GM21825 (cell line): ENCODE results near the gene GSDME.

Experiments used
- ATAC-seq: cut with Tn5 transposase; IDR thresholded peaks from one replicate; pipeline ENCODE4 v1.9.1; 2021; ENCODE audit warnings: mild to moderate bottlenecking, moderate library complexity; ENCODE audit not compliant: unreplicated experiment

Gene GSDME

DNA sequence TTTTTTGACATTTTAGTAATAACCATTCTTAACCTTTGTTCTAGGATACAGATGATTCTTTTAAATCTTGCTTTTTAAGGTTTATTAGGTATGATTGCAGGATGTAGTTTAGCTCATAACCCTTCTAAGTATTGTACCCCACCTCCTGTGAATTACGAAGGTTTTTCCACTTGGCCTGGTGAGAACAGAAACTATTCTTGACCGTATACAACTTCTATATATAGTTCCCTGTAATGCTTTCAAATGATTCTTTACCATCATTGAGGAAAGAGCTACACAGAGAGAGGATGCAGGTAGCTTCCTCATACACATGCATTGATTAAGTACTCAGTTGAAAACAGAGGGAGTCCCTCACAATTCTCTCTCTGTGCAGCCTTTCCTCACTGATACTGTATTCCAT is 97.8 kb downstream of the GSDME start:
- peak; percentile 84 for ATAC-seq

- no peak for ATAC-seq
Observed at GRCh38 chr7:24657980-24658379, 99.3 kb downstream of the GSDME start.

DNA sequence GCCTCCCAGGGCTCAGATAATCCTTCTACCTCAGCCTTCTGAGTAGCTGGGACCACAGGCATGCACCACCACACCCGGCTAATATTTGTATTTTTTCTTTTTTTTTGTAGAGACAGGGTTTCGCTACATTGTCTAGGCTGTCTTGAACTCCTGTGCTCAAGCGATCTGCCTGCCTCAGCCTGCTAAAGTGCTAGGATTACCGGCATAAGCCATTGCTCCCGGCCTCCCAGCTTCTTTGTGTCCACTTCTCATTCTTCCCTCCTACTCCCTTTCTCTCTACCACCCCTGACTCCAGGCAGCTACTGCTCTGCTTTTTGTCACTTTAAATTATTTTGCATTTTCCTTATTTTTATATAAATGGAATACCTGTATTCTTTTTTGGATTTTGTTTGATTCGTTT is 100.7 kb downstream of the GSDME start:
- no peak for ATAC-seq

- no peak for ATAC-seq
Observed at GRCh38 chr7:24654305-24654704, 103.0 kb downstream of the GSDME start.

DNA sequence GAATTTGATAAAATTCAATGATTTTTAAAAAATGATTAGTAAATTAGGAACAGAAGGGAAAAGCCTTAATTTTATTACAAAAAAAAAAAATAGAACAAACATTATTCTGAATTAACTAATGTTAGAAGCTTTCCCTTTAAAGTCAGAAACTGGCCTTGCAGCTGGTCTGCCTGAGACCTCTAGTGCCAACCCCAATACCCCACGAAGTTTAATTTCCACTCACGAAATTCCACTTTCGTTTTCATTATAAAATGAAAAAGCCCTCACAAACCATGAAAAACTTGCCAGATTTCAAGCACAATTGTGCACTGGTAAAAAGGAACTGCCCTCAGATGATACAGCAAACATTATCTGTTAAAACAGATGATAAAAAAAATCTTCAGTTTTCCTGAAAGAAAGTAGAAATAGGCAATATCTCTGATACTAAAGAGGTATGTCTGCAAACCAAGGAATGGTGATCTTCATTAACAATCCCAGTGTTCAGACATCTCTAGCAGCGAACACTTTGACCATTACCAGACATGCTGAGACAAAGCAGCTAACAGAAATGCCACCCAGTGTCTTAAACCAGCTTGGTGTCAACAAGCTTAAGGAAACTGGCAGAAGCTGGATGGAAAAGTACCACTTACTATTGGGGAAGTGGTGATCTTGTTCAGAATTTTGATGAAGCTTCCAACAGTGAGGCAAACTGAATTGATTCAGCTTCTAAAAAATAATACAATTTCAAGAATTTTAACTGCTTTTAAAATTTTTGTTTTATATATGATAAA is 103.8 kb downstream of the GSDME start:
- no peak for ATAC-seq

GRCh38 chr7:24652251-24652939 is 104.9 kb downstream of the GSDME start:
- ATAC-seq, result no peak
